Measurements from ENCODE around the gene CTIF. TPM values are rescaled to one million over a fixed set of nuclear protein-coding genes. Genes with fewer than 3 reads are reported as not detected.
A peak's percentile ranks its signal among the peaks of the same experiment; 100 is the strongest.
"Not testable (repeated sequence)": the region's sequence is repeated elsewhere in the genome, so short reads cannot be mapped to it uniquely, and the experiment has no call there.

Gene CTIF
- total RNA-seq (2014; rRNA removed; shearing (Covaris generic)), result 3.5 and 4.6 TPM in 2 replicates

GRCh38 chr18:48538531-48539405 is at the start of gene CTIF:
CTIF (plus strand) TSS chr18:48539031; CDS start chr18:48619566, 80,535 bp downstream.
- DNase-seq (ENCODE audit: low read depth), result peak; percentile 95

GRCh38 chr18:48490641-48491293 is 48.1 kb upstream of the CTIF start:
- no peak for DNase-seq (ENCODE audit: low read depth)

GRCh38 chr18:48492880-48493279 is 46.0 kb upstream of the CTIF start:
- no peak for DNase-seq (ENCODE audit: low read depth)

GRCh38 chr18:48493434-48494230 is 45.2 kb upstream of the CTIF start:
- no peak for DNase-seq (ENCODE audit: low read depth)

- no peak for DNase-seq (ENCODE audit: low read depth)
Observed at GRCh38 chr18:48497863-48498262, 41.0 kb upstream of the CTIF start.

GRCh38 chr18:48500517-48500916 is 38.3 kb upstream of the CTIF start:
- no peak for DNase-seq (ENCODE audit: low read depth)

- DNase-seq (ENCODE audit: low read depth), result no peak
Observed at GRCh38 chr18:48502906-48503305, 35.9 kb upstream of the CTIF start.

GRCh38 chr18:48504819-48505218 is 34.0 kb upstream of the CTIF start:
- DNase-seq (ENCODE audit: low read depth), result no peak

GRCh38 chr18:48506983-48507568 is 31.8 kb upstream of the CTIF start:
- DNase-seq (ENCODE audit: low read depth), result not testable (repeated sequence)

- not testable (repeated sequence) for DNase-seq (ENCODE audit: low read depth)
Observed at GRCh38 chr18:48512498-48512897, 26.3 kb upstream of the CTIF start.

- peak; percentile 30 for DNase-seq (ENCODE audit: low read depth)
Observed at GRCh38 chr18:48514786-48515185, 24.0 kb upstream of the CTIF start.

- DNase-seq (ENCODE audit: low read depth), result no peak
Observed at GRCh38 chr18:48517048-48517447, 21.8 kb upstream of the CTIF start.

GRCh38 chr18:48519431-48520100 is 19.3 kb upstream of the CTIF start:
- no peak for DNase-seq (ENCODE audit: low read depth)

- DNase-seq (ENCODE audit: low read depth), result no peak
Observed at GRCh38 chr18:48521723-48522122, 17.1 kb upstream of the CTIF start.

- DNase-seq (ENCODE audit: low read depth), result no peak
Observed at GRCh38 chr18:48525671-48526070, 13.2 kb upstream of the CTIF start.

GRCh38 chr18:48527461-48527860 is 11.4 kb upstream of the CTIF start:
- DNase-seq (ENCODE audit: low read depth), result no peak

- DNase-seq (ENCODE audit: low read depth), result no peak
Observed at GRCh38 chr18:48528861-48529260, 10.0 kb upstream of the CTIF start.

GRCh38 chr18:48529796-48530195 is 9.0 kb upstream of the CTIF start:
- peak; percentile 78 for DNase-seq (ENCODE audit: low read depth)

- DNase-seq (ENCODE audit: low read depth), result no peak
Observed at GRCh38 chr18:48530399-48531081, 8.3 kb upstream of the CTIF start.

GRCh38 chr18:48531082-48531403 is 7.8 kb upstream of the CTIF start:
- DNase-seq (ENCODE audit: low read depth), result no peak

GRCh38 chr18:48531908-48532307 is 6.9 kb upstream of the CTIF start:
- DNase-seq (ENCODE audit: low read depth), result no peak
